Astrocyte (in vitro differentiated cells and primary cell): ENCODE data around the gene SQOR. TPM values are rescaled to one million over a fixed set of nuclear protein-coding genes. Genes with fewer than 3 reads are reported as not detected.

Source experiments
- DNase-seq: peaks from one replicate; pipeline ENCODE4 v3.0.0-alpha.2; 2010; ENCODE audit warnings: low read depth
- FAIRE-seq: peaks from 2 replicates; lab custom pipeline; 2011; peaks lifted over from hg19 to GRCh38; lab: Jason Lieb, UNC
- H2AFZ ChIP-seq: 2 replicates; pipeline ENCODE4 v1.6.0; 2012; ENCODE audit warnings: low read depth, low read length, inconsistent platforms
- H3K27ac ChIP-seq: 2 replicates; pipeline ENCODE4 v1.5.1; 2011; ENCODE audit warnings: low read depth, low read length, inconsistent platforms
- H3K27me3 ChIP-seq: 2 replicates; pipeline ENCODE4 v1.6.0; 2011; ENCODE audit warnings: low read length, inconsistent platforms; ENCODE audit not compliant: insufficient read depth
- H3K36me3 ChIP-seq: 2 replicates; pipeline ENCODE4 v1.5.1; 2011; ENCODE audit warnings: low read length, inconsistent platforms; ENCODE audit not compliant: insufficient read depth
- H3K4me1 ChIP-seq: 2 replicates; pipeline ENCODE4 v1.5.1; 2011; ENCODE audit warnings: low read length, inconsistent platforms; ENCODE audit not compliant: insufficient read depth
- H3K4me2 ChIP-seq: 2 replicates; pipeline ENCODE4 v1.6.0; 2012; ENCODE audit warnings: low read length, inconsistent platforms
- H3K4me3 ChIP-seq: 2 replicates; pipeline ENCODE4 v1.5.1; 2011; ENCODE audit warnings: low read depth, mild to moderate bottlenecking, low read length, inconsistent platforms; ENCODE audit not compliant: insufficient read depth
- H3K79me2 ChIP-seq: 2 replicates; pipeline ENCODE4 v1.6.0; 2012; ENCODE audit warnings: mild to moderate bottlenecking, low read length, inconsistent platforms; ENCODE audit not compliant: insufficient read depth
- H3K9ac ChIP-seq: 2 replicates; pipeline ENCODE4 v1.6.0; 2012; ENCODE audit warnings: mild to moderate bottlenecking, low read length, inconsistent platforms
- H3K9me3 ChIP-seq: 2 replicates; pipeline ENCODE4 v1.5.1; 2012; ENCODE audit warnings: low read depth, mild to moderate bottlenecking, low read length, inconsistent platforms; ENCODE audit not compliant: insufficient read depth
- H4K20me1 ChIP-seq: 2 replicates; pipeline ENCODE4 v1.6.0; 2012; ENCODE audit warnings: low read length, inconsistent platforms; ENCODE audit not compliant: insufficient read depth
- H3K27ac Mint-ChIP-seq: one replicate; pipeline ENCODE4 v1.8.0; 2021; ENCODE audit warnings: mild to moderate bottlenecking, mixed read lengths; ENCODE audit not compliant: unreplicated experiment
- H3K27me3 Mint-ChIP-seq: one replicate; pipeline ENCODE4 v1.8.0; 2021; ENCODE audit warnings: low read depth, mixed read lengths; ENCODE audit not compliant: unreplicated experiment
- H3K36me3 Mint-ChIP-seq: one replicate; pipeline ENCODE4 v1.8.0; 2021; ENCODE audit warnings: low read depth, mixed read lengths; ENCODE audit not compliant: unreplicated experiment
- H3K4me1 Mint-ChIP-seq: one replicate; pipeline ENCODE4 v1.8.0; 2021; ENCODE audit warnings: low read depth, mixed read lengths; ENCODE audit not compliant: unreplicated experiment
- H3K4me3 Mint-ChIP-seq: one replicate; pipeline ENCODE4 v1.8.0; 2021; ENCODE audit warnings: mild to moderate bottlenecking, moderate library complexity, mixed read lengths; ENCODE audit not compliant: unreplicated experiment
- H3K9me3 Mint-ChIP-seq: one replicate; pipeline ENCODE4 v1.8.0; 2021; ENCODE audit warnings: mild to moderate bottlenecking, mixed read lengths; ENCODE audit not compliant: unreplicated experiment
- CTCF ChIP-seq: IDR thresholded peaks from 2 replicates; pipeline ENCODE4 v1.5.1; 2011; ENCODE audit warnings: low read depth, mild to moderate bottlenecking, inconsistent platforms, low read length, moderate library complexity; ENCODE audit not compliant: insufficient read depth
- EZH2 ChIP-seq: IDR thresholded peaks from 2 replicates; pipeline ENCODE4 v1.6.1; 2012; ENCODE audit warnings: mild to moderate bottlenecking, low read length, inconsistent platforms; ENCODE audit not compliant: insufficient read depth
- total RNA-seq: library from RNA; stranded (reverse); gene quantifications from 2 replicates; pipeline ENCODE4 v1.2.1, GENCODE V29; 2021

The SQOR gene
- total RNA-seq, 1 donor from 2014 or later = 4.0 TPM

GRCh38 chr15:45650889-45651525, 16.2 kb downstream of the SQOR start:
- no peaks in the 10 kb centered on the region for H3K9me3 ChIP-seq
- Mint-ChIP-seq H3K27ac (no peak overlapping the region), H3K27me3 (no peaks in the 10 kb centered on the region), H3K4me1 (peaks cover 5% of the 10 kb centered on the region), H3K4me3 (no peak overlapping the region), H3K9me3 (no peaks in the 10 kb centered on the region), H3K36me3 (peaks cover 5% of the 10 kb centered on the region)
- peaks cover 8% of the 10 kb centered on the region for H3K4me1 ChIP-seq
- H3K4me3 ChIP-seq = no peak overlapping the region
- H3K9ac ChIP-seq = no peak overlapping the region
- no peak overlapping the region for H3K4me2 ChIP-seq
- no peak overlapping the region for H2AFZ ChIP-seq
- H3K36me3 ChIP-seq = no peaks in the 10 kb centered on the region
- no peak for TF ChIP-seq CTCF
- TF ChIP-seq EZH2 = no peak
- H3K79me2 ChIP-seq = no peaks in the 10 kb centered on the region
- no peak overlapping the region for H3K27ac ChIP-seq
- H3K27me3 ChIP-seq = no peaks in the 10 kb centered on the region
- FAIRE-seq (no peak), DNase-seq (no peak)
- no peaks in the 10 kb centered on the region for H4K20me1 ChIP-seq

GRCh38 chr15:45653702-45654424, 19.0 kb downstream of the SQOR start:
- FAIRE-seq = no peak
- no peak for TF ChIP-seq CTCF
- no peak for TF ChIP-seq EZH2
- H3K4me2 ChIP-seq = no peak overlapping the region
- Mint-ChIP-seq H3K27ac (no peak overlapping the region), H3K4me1 (peaks cover 2% of the 10 kb centered on the region), H3K27me3 (no peaks in the 10 kb centered on the region), H3K9me3 (peaks cover 2% of the 10 kb centered on the region), H3K4me3 (no peak overlapping the region), H3K36me3 (peaks cover 5% of the 10 kb centered on the region)
- no peaks in the 10 kb centered on the region for H3K27me3 ChIP-seq
- H3K79me2 ChIP-seq = no peaks in the 10 kb centered on the region
- H3K27ac ChIP-seq = no peak overlapping the region
- H3K9ac ChIP-seq = no peak overlapping the region
- no peaks in the 10 kb centered on the region for H3K36me3 ChIP-seq
- no peaks in the 10 kb centered on the region for H4K20me1 ChIP-seq
- H3K4me1 ChIP-seq = peaks cover 3% of the 10 kb centered on the region
- no peaks in the 10 kb centered on the region for H3K9me3 ChIP-seq
- no peak overlapping the region for H3K4me3 ChIP-seq
- DNase-seq = no peak
- H2AFZ ChIP-seq = no peak overlapping the region

- Histone ChIP-seq H2AFZ (no peak overlapping the region), H3K4me1 (no peaks in the 10 kb centered on the region), H3K27me3 (no peaks in the 10 kb centered on the region), H3K9me3 (no peaks in the 10 kb centered on the region), H3K9ac (no peak overlapping the region), H3K27ac (no peak overlapping the region), H3K79me2 (no peaks in the 10 kb centered on the region), H4K20me1 (no peaks in the 10 kb centered on the region), H3K36me3 (no peaks in the 10 kb centered on the region), H3K4me2 (no peak overlapping the region), H3K4me3 (no peak overlapping the region)
- peaks cover 3% of the 10 kb centered on the region for H3K9me3 Mint-ChIP-seq
- H3K36me3 Mint-ChIP-seq = peaks cover 7% of the 10 kb centered on the region
- H3K27me3 Mint-ChIP-seq = no peaks in the 10 kb centered on the region
- TF ChIP-seq CTCF (no peak), EZH2 (no peak)
- FAIRE-seq (no peak), DNase-seq (no peak)
- H3K4me1 Mint-ChIP-seq = no peaks in the 10 kb centered on the region
- no peak overlapping the region for H3K4me3 Mint-ChIP-seq
- no peak overlapping the region for H3K27ac Mint-ChIP-seq
Measured at GRCh38 chr15:45654749-45655148, 19.9 kb downstream of the SQOR start.
